ENCODE data around the gene MCTP2.
"Not testable (repeated sequence)": the region's sequence is repeated elsewhere in the genome, so short reads cannot be mapped to it uniquely, and the experiment has no call there.

The MCTP2 gene

DNA sequence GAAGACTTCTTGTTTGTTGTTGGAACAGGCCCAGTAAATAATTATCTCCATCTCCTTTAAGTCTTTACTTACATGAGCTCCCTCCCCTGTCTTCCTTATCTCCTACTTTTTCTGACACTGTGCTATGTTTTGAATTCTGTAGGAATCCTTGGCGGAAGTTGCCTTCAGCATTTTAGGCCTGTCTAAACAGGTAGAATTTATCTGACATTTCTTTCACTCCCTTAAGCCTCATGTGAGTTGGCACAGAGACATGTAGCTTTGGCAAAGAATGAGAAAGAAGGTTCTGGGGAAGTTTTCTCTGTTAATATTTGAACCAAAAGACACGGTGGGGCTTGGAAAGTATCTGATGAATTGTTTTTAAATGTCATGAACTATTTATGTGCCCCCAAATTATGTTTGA, 8.1 kb downstream of the MCTP2 start:
- no peak for TF ChIP-seq CTCF (IDR thresholded peaks at IDR 0.05; ENCODE audit: low read depth, low read length, missing control alignments)
- H3K4me3 ChIP-seq (replicated peaks; ENCODE audit: low read depth, low read length), result no peak overlapping the region
- DNase-seq (ENCODE audit: extremely low read depth, low read depth), result no peak

DNA sequence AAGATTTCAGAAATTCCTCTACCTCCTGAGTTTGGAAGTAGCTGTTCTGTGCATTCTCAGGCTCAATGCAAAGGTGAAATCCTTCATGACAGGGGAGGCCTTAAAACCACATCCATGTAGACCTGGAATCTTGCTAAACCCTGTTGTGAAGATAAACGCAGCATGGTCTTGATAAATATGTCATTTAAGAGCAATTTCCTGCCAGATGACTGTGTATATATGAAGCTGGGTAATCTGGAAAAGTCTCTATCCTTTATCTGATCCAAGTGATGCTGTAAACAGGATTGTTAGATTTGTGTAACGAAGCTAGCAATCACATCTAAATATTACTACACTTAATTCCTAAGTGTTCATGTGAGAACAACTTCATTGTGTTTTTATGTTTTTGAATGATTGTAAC, 9.1 kb downstream of the MCTP2 start:
- no peak for TF ChIP-seq CTCF (IDR thresholded peaks at IDR 0.05; ENCODE audit: low read depth, low read length, missing control alignments)
- H3K4me3 ChIP-seq (replicated peaks; ENCODE audit: low read depth, low read length), result no peak overlapping the region
- DNase-seq (ENCODE audit: extremely low read depth, low read depth), result no peak

DNA sequence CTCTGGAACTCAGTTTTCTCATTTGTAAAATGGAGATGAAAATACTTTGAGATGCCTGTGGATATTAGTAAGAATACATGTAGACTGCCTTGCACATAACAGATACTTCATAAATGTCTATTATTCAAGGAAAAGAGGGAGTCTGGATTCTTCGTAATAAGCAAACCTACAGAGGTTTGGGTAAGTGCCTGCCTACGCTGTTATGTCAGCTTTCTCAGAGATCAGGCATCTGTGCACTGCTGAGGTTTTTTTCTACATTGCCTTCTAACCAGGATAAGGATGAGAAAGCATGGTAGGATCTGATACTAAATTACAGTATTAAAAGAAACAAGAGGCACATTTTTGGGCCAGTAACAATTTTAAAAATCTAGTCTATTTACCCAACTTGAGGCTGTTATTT, 10.9 kb downstream of the MCTP2 start:
- no peak overlapping the region for H3K4me3 ChIP-seq (replicated peaks; ENCODE audit: low read depth, low read length)
- TF ChIP-seq CTCF (IDR thresholded peaks at IDR 0.05; ENCODE audit: low read depth, low read length, missing control alignments), result no peak
- no peak for DNase-seq (ENCODE audit: extremely low read depth, low read depth)

DNA sequence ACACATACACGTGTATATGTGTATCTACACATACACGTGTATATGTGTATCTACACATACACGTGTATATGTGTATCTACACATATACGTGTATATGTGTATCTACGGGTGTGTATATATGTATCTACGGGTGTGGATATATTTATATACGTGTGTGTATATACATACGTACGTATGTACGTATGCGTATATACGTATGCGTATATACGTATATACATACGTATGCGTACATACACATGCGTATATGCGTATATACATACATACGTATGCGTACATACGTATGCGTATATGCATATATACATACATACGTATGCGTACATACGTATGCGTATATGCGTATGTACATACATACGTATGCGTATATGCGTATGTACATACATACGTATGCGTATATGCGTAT, 11.6 kb downstream of the MCTP2 start:
- H3K4me3 ChIP-seq (replicated peaks; ENCODE audit: low read depth, low read length); DNase-seq (ENCODE audit: extremely low read depth, low read depth): not testable (repeated sequence)

GRCh38 chr15:94243418-94243817, 12.1 kb downstream of the MCTP2 start:
- no peak for TF ChIP-seq CTCF (IDR thresholded peaks at IDR 0.05; ENCODE audit: low read depth, low read length, missing control alignments)
- DNase-seq (ENCODE audit: extremely low read depth, low read depth), result no peak
- no peak overlapping the region for H3K4me3 ChIP-seq (replicated peaks; ENCODE audit: low read depth, low read length)

DNA sequence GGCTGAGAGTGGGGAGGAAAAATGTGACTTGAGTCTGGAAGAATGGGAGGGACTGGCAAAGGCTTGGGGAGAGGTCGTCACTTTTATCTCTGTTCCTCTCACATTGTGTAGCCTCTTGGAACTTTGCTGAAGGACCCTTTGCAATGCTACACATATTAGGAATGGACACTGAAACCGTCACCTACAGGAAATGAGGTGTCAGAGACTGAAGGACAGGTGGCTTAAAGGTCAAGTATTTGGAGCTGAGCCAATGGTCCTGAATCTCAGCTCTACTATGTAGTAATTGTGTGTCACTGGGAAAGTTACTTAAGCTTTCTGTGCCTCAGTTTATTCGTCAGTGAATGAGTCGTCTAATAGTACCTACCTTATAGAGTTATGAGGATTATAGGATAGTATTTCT, 14.7 kb downstream of the MCTP2 start:
- TF ChIP-seq CTCF (IDR thresholded peaks at IDR 0.05; ENCODE audit: low read depth, low read length, missing control alignments), result no peak
- no peak overlapping the region for H3K4me3 ChIP-seq (replicated peaks; ENCODE audit: low read depth, low read length)
- no peak for DNase-seq (ENCODE audit: extremely low read depth, low read depth)

DNA sequence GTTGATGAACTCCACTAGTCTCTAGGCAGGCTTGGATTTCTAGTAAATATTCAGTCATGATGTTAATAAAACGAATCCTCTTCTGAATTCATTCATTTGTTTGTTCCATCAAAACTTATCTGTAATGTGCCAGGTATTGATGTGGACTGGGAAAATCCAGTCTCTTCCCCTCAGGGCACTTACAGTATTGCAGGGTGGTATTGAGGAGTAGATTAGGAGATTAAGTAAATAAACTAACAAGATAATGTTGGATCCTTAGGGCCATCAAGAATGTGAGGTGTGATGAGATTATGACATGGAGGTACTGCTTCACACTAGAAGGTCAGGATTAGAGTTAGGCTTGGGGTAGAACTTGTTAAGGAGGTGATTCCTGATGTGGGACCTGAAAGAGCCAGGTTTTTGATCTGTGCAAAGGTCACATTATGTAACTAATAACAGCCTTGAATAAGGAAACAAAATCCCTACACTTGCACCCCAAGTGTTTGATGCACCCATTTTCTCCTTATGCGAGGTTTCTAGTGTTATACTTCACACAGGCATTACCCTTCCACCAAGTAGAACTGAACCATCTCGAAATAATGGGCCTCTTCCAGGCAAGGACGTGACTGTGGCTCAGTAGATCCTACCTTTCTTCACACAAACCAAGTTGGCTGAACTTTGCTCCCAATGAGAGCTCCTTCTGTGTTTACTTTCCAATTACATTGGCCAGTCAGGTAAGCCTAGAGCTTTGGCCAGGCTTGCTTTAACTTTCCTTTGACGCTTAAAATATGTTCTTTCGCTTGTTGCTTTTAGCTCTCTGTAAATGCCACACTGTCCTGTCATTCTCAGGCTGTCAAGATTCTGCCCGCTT, 16.7 kb downstream of the MCTP2 start:
- no peak overlapping the region for H3K4me3 ChIP-seq (replicated peaks; ENCODE audit: low read depth, low read length)
- TF ChIP-seq CTCF (IDR thresholded peaks at IDR 0.05; ENCODE audit: low read depth, low read length, missing control alignments), result no peak
- no peak for DNase-seq (ENCODE audit: extremely low read depth, low read depth)

Measured in HFF-Myc (cell line).